Panc1 (cell line): ENCODE measurements around the gene SRSF12.

Source experiments
- SIN3A ChIP-seq: IDR thresholded peaks from 2 replicates; pipeline ENCODE4 v1.6.1; 2012; ENCODE audit warnings: low read depth, mild to moderate bottlenecking, low read length, moderate library complexity, borderline replicate concordance; ENCODE audit not compliant: insufficient read depth
- TF ChIP-seq, protein P1 (sequence below): fragments of 450-650 bp; IDR thresholded peaks from 2 replicates; pipeline ENCODE4 v1.5.1; 2017; ENCODE audit warnings: mild to moderate bottlenecking

DNA sequence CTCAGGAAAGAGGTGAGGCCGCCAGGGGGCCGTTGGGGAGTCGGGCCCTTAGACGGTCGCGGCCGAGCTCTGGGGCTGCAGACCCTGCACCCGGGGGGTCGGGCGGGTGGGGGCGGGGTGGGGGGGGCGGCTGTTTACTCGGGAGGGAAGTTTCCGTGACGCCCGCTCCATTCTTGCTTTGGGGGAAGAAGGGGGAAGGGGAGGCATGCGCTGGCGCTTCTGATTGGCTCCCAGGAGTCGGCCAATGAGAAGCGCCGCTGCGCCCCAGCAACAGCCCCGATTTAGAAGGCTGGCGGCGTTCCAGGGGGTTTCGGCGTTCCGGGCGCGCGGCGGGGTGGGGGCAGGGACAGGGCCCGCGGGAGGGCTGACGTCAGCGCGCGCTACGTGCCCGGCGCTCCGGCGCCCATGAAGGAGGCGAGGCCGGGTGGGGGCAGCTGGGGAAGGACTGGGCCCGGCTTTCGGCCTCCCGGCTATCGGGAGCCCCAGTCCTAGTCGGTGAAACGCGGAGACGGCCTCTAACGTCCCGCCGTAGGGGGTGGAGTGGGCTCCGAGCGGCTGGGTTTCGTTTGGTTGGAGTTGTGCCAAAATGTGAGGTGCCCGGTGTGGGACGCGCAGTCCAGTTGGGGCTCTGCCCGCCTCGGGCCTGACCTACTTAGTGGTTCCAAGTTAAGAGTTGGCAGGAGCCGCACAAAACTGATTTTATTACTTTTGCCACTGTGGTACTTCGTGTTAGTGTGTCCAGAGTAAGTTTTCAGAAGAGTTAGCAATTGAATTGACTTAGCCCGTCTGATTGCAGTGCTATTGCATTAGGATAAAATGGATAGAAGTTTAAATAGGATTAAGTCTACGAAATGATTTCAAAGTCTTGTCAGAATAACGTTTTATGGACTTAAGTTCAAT is 36.2 kb downstream of the SRSF12 start:
- TF ChIP-seq, protein P1, sequence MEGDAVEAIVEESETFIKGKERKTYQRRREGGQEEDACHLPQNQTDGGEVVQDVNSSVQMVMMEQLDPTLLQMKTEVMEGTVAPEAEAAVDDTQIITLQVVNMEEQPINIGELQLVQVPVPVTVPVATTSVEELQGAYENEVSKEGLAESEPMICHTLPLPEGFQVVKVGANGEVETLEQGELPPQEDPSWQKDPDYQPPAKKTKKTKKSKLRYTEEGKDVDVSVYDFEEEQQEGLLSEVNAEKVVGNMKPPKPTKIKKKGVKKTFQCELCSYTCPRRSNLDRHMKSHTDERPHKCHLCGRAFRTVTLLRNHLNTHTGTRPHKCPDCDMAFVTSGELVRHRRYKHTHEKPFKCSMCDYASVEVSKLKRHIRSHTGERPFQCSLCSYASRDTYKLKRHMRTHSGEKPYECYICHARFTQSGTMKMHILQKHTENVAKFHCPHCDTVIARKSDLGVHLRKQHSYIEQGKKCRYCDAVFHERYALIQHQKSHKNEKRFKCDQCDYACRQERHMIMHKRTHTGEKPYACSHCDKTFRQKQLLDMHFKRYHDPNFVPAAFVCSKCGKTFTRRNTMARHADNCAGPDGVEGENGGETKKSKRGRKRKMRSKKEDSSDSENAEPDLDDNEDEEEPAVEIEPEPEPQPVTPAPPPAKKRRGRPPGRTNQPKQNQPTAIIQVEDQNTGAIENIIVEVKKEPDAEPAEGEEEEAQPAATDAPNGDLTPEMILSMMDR = 0 out of 2 replicates have a peak, but pooled peaks have one; percentile 10
- peak; percentile 82; the same call in 1 of the 2 replicates for TF ChIP-seq SIN3A
